Measurements from ENCODE around the gene PSPN.

The PSPN gene

DNA sequence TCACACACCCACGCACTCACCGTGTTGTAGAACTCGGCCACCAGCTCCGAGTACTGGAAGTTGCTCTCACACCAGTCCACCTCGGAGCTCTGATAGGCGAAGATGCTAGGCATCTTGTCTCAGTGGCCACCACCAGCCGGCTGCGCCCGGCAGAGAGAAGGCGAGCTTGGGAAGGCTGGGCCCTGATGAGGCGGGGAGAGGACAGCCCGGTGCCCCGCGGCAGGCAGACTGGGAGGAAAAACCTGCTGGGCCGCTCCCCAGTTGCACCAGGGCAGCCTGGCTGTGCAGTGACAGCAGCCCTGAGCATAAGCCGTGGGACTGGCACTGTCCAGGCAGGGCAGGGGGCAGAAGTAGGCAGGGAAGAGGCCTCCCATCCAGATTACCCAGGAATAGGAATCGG lies 42.3 kb downstream of the PSPN start, which contains the start of gene ACER1:
TSS of gene ACER1 (minus strand) at position 174 of the 400 bp plus-strand sequence. CDS start at position 113, 61 bp downstream.
- H3K27me3 ChIP-seq (ENCODE audit: insufficient read depth, low read depth), result no peaks in the 10 kb centered on the region
- no peaks in the 10 kb centered on the region for H4K20me1 ChIP-seq (ENCODE audit: insufficient read depth)
- H3K4me1 ChIP-seq (ENCODE audit: low read depth, poor library complexity, severe bottlenecking), result no peaks in the 10 kb centered on the region
- no peak within 1 kb of the TSS for H3K9ac ChIP-seq
- TF ChIP-seq, protein P1, sequence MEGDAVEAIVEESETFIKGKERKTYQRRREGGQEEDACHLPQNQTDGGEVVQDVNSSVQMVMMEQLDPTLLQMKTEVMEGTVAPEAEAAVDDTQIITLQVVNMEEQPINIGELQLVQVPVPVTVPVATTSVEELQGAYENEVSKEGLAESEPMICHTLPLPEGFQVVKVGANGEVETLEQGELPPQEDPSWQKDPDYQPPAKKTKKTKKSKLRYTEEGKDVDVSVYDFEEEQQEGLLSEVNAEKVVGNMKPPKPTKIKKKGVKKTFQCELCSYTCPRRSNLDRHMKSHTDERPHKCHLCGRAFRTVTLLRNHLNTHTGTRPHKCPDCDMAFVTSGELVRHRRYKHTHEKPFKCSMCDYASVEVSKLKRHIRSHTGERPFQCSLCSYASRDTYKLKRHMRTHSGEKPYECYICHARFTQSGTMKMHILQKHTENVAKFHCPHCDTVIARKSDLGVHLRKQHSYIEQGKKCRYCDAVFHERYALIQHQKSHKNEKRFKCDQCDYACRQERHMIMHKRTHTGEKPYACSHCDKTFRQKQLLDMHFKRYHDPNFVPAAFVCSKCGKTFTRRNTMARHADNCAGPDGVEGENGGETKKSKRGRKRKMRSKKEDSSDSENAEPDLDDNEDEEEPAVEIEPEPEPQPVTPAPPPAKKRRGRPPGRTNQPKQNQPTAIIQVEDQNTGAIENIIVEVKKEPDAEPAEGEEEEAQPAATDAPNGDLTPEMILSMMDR (conservative IDR thresholded peaks at IDR 0.05; ENCODE audit: low read depth, low read length), result no peak
- H3K4me3 ChIP-seq (IDR thresholded peaks at IDR 0.05; ENCODE audit: insufficient read depth, low read depth, low read length), result no peak within 1 kb of the TSS
- no peak within 1 kb of the TSS for H2AFZ ChIP-seq (ENCODE audit: low read depth)
- no peaks in the 10 kb centered on the region for H3K36me3 ChIP-seq (ENCODE audit: insufficient read depth)
- H3K4me2 ChIP-seq, result no peak within 1 kb of the TSS
- no peaks in the 10 kb centered on the region for H3K79me2 ChIP-seq (ENCODE audit: insufficient read depth, low read depth)
- no peak within 1 kb of the TSS for H3K27ac ChIP-seq

DNA sequence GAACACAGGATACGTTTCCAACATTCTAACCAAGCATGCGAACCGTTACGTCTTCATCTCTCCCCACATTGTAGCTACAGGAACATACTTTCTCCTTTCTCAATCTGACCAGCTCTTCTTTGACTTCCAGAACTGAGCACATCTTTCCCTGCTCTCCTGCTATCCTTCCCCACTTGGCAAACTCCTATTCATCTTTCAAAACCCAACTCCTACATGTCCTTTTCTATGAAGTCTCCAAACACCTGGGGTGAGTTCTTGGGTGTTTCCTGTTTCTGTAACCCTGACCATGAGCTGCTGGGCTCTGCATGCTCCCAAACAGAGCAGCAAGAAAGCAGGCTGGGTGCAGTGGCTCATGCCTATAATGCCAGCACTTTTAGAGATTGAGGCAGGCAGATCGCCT lies 48.9 kb downstream of the PSPN start:
- Histone ChIP-seq H2AFZ (ENCODE audit: low read depth) (no peak overlapping the region), H3K79me2 (ENCODE audit: insufficient read depth, low read depth) (no peaks in the 10 kb centered on the region), H3K36me3 (ENCODE audit: insufficient read depth) (no peaks in the 10 kb centered on the region), H3K27me3 (ENCODE audit: insufficient read depth, low read depth) (peaks cover 21% of the 10 kb centered on the region), H4K20me1 (ENCODE audit: insufficient read depth) (no peaks in the 10 kb centered on the region), H3K27ac (no peak overlapping the region), H3K4me3 (IDR thresholded peaks at IDR 0.05; ENCODE audit: insufficient read depth, low read depth, low read length) (no peak overlapping the region), H3K4me1 (ENCODE audit: low read depth, poor library complexity, severe bottlenecking) (no peaks in the 10 kb centered on the region), H3K4me2 (no peak overlapping the region), H3K9ac (no peak overlapping the region)
- TF ChIP-seq, protein P1 (conservative IDR thresholded peaks at IDR 0.05; ENCODE audit: low read depth, low read length), result no peak

DNA sequence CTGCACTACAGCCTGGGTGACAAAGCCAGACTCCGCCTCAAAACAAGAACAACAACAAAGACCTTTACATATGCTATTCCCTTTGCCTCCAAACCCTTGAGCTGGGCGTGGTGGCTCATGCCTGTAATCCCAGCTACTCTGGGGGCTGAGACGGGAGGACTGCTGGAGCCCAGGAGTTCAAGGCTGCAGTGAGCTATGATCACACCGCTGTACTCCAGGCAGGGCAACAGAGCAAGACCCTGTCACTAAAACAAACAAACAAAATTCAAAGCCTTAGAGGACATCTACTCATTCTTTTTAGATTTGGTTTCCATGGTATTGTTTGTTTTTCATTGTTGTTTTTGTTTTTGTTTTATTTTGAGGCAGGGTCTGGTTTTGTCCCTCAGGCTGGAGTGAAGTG lies 50.1 kb downstream of the PSPN start:
- Histone ChIP-seq H3K4me1 (ENCODE audit: low read depth, poor library complexity, severe bottlenecking) (no peaks in the 10 kb centered on the region), H3K27me3 (ENCODE audit: insufficient read depth, low read depth) (peaks cover 26% of the 10 kb centered on the region), H3K4me3 (IDR thresholded peaks at IDR 0.05; ENCODE audit: insufficient read depth, low read depth, low read length) (no peak overlapping the region), H3K9ac (no peak overlapping the region), H3K36me3 (ENCODE audit: insufficient read depth) (no peaks in the 10 kb centered on the region), H3K27ac (no peak overlapping the region), H4K20me1 (ENCODE audit: insufficient read depth) (no peaks in the 10 kb centered on the region), H2AFZ (ENCODE audit: low read depth) (no peak overlapping the region), H3K79me2 (ENCODE audit: insufficient read depth, low read depth) (no peaks in the 10 kb centered on the region), H3K4me2 (no peak overlapping the region)
- TF ChIP-seq, protein P1 (conservative IDR thresholded peaks at IDR 0.05; ENCODE audit: low read depth, low read length), result no peak
